Testis (tissue), 2 donors: ENCODE data around the gene IL32.

Source experiments
- POLR2A ChIP-seq: fragments of 450-650 bp; IDR thresholded peaks from one replicate; pipeline ENCODE4 v1.6.1; 2017; ENCODE audit warnings: antibody characterized with exemption, mild to moderate bottlenecking, moderate library complexity
- TF ChIP-seq, protein P1 (sequence below), 3 experiments: fragments of 450-650 bp in 2 of 3; fragments of 200-600 bp in 1 of 3; sonication (generic) in 1 of 3; IDR thresholded peaks; one replicate each; pipeline ENCODE4 v1.5.1; 2016 to 2019; ENCODE audit warnings: antibody characterized with exemption in 3 of 3, mild to moderate bottlenecking in 2 of 3, moderate library complexity in 1 of 3

DNA sequence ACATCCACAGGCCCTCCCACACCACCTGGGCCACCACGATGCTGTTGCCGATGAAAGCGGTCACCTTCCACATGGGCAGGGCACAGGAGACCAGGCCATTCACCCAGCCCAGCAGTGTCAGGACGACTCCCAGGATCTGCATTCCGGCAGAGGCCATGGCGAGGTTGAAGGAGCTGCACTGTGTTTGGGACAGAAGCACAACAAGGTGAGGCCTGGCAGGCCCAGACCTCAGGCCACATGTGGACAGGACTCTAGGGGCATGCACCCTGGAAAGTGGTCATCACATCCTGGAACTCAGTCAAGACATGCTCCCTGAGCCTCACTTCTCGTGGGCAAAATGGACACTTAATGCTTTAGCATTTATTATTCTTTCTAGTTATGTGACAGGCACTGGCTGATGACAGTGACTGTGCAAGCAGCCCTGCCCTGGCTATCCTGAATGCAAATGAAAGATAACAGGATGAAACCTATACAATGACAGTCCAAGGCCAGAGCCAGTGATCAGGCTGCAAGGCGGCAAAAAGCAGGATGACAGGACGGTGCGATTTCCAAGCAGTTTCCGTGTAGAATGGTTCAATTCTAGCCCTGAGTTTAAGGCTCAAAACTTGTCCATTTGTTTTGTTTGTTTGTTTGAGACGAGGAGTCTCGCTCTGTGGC lies 49.4 kb upstream of the IL32 start:
- no peak for TF ChIP-seq POLR2A
- TF ChIP-seq, protein P1, sequence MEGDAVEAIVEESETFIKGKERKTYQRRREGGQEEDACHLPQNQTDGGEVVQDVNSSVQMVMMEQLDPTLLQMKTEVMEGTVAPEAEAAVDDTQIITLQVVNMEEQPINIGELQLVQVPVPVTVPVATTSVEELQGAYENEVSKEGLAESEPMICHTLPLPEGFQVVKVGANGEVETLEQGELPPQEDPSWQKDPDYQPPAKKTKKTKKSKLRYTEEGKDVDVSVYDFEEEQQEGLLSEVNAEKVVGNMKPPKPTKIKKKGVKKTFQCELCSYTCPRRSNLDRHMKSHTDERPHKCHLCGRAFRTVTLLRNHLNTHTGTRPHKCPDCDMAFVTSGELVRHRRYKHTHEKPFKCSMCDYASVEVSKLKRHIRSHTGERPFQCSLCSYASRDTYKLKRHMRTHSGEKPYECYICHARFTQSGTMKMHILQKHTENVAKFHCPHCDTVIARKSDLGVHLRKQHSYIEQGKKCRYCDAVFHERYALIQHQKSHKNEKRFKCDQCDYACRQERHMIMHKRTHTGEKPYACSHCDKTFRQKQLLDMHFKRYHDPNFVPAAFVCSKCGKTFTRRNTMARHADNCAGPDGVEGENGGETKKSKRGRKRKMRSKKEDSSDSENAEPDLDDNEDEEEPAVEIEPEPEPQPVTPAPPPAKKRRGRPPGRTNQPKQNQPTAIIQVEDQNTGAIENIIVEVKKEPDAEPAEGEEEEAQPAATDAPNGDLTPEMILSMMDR (IDR thresholded peaks at IDR 0.05): no peak
